ENCODE measurements around the gene HK1. TPM values are rescaled to one million over a fixed set of nuclear protein-coding genes. Genes with fewer than 3 reads are reported as not detected.
A peak's percentile ranks its signal among the peaks of the same experiment; 100 is the strongest.

Gene HK1
- total RNA-seq, 2 donors from 2014 or later = 150 to 158 TPM

DNA sequence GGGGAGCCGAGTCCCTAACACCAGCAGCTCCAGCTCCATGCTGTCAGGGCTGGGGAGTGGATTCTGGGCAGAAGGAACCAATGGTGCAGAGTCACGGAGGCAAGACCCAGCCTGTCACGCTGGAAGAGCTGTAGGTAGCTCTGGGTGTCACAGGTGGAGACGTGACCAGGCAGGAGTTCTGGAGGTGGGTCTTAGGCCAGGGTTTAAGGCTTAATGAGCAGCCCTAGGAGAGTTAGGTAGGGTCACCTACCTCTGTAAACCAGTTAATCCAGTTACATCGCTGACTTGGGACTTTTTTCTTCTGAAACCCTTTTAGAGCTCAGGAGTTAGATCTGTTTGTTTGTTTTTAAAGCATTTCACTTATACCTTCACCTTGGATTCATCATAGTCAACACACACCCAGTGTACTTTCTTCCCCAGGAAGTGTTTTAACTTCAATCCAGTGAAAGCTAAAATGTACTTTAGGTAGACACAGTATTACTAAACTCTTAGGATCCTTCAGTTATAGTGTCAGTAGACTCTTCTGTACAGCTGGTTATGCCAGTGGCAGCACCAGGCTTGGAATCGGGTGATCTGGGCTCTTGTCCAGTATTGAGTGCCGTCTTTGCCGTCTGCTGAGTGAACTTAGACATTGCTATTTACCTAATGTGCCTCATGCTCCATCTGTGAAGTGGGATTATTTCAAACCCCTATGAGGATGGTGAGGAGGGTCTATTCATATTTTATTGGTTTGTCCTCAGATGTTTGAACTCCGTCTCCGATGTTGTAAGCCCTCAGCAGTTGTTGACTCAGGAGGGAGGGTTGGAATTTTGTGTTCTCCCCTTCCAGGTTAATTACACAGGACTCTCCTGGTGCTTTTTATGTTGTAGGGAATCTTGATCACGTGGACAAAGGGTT, 107.4 kb downstream of the HK1 start:
- H3K27ac ChIP-seq = peak overlapping the region in 1 of 2 donors; percentile 27
- DNase-seq (ENCODE audit: low spot score) (no peak), ATAC-seq (ENCODE audit: insufficient number of reproducible peaks, low FRiP score, low read depth) (no peak)
- peaks cover 59% of the 10 kb centered on the region for H3K36me3 ChIP-seq
- no peaks in the 10 kb centered on the region for H3K9me3 ChIP-seq
- no peak overlapping the region for H3K4me3 ChIP-seq
- H3K4me1 ChIP-seq (ENCODE audit: control insufficient read depth in 1 of 2, low read depth in 2 of 2) = peaks cover 4 to 20% of the 10 kb centered on the region in 2 donors
- H3K27me3 ChIP-seq (replicated peaks; ENCODE audit: insufficient read depth) = no peaks in the 10 kb centered on the region
- TF ChIP-seq, protein P1, sequence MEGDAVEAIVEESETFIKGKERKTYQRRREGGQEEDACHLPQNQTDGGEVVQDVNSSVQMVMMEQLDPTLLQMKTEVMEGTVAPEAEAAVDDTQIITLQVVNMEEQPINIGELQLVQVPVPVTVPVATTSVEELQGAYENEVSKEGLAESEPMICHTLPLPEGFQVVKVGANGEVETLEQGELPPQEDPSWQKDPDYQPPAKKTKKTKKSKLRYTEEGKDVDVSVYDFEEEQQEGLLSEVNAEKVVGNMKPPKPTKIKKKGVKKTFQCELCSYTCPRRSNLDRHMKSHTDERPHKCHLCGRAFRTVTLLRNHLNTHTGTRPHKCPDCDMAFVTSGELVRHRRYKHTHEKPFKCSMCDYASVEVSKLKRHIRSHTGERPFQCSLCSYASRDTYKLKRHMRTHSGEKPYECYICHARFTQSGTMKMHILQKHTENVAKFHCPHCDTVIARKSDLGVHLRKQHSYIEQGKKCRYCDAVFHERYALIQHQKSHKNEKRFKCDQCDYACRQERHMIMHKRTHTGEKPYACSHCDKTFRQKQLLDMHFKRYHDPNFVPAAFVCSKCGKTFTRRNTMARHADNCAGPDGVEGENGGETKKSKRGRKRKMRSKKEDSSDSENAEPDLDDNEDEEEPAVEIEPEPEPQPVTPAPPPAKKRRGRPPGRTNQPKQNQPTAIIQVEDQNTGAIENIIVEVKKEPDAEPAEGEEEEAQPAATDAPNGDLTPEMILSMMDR (IDR thresholded peaks at IDR 0.05) = no peak

- ATAC-seq (ENCODE audit: insufficient number of reproducible peaks, low FRiP score, low read depth) = no peak
Observed at GRCh38 chr10:69387500-69387899, 109.2 kb downstream of the HK1 start.

GRCh38 chr10:69388488-69388887, 110.2 kb downstream of the HK1 start:
- peaks cover 44% of the 10 kb centered on the region for H3K36me3 ChIP-seq
- DNase-seq (ENCODE audit: low spot score) (no peak), ATAC-seq (ENCODE audit: insufficient number of reproducible peaks, low FRiP score, low read depth) (no peak)
- no peaks in the 10 kb centered on the region for H3K9me3 ChIP-seq
- peaks cover 8 to 29% of the 10 kb centered on the region in 2 donors for H3K4me1 ChIP-seq (ENCODE audit: control insufficient read depth in 1 of 2, low read depth in 2 of 2)
- no peak overlapping the region for H3K27ac ChIP-seq
- H3K27me3 ChIP-seq (replicated peaks; ENCODE audit: insufficient read depth) = no peaks in the 10 kb centered on the region
- H3K4me3 ChIP-seq = no peak overlapping the region
- TF ChIP-seq, protein P1 (IDR thresholded peaks at IDR 0.05) = no peak

More at GRCh38 chr10:69387500-69387899, 109.2 kb downstream of the HK1 start:
- Histone ChIP-seq H3K36me3 (peaks cover 52% of the 10 kb centered on the region), H3K27ac (no peak overlapping the region), H3K4me1 (ENCODE audit: control insufficient read depth in 1 of 2, low read depth in 2 of 2) (peaks cover 8 to 35% of the 10 kb centered on the region in 2 donors), H3K4me3 (no peak overlapping the region), H3K9me3 (no peaks in the 10 kb centered on the region), H3K27me3 (replicated peaks; ENCODE audit: insufficient read depth) (no peaks in the 10 kb centered on the region)
- DNase-seq (ENCODE audit: low spot score) = no peak
- TF ChIP-seq, protein P1 (IDR thresholded peaks at IDR 0.05) = no peak

DNA sequence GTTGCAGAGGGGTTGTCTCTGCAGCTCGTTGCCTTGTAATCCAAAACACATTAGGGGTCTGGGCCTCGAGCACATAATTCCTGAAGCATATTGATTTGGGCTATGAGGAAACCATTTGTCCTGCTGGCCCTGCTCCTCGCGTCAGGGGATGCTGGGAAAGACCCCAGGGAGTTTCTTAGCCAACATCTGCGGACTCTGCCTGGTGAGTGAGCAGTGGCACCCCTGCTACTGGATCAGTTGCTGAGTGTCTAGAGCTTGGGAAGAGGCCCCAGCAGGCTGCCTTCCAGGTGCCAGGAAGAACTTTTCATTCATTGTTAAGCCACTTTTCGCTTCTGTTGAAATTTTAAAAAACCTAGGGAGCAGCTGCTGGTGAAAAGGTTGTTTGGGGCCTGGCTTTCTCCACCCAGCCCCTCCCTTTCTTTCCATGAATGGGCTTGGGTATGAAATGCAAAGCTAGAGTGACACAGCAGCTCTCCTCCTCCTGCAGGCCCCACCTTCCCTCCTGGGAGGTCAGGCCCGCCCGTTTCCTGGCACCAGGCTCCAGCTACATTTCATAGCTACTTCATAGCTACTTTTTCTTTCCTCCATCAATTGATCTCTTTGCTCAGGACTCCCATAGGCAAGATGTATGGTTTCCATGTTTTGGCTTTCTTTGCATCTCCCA, 111.7 kb downstream of the HK1 start:
- Histone ChIP-seq H3K4me3 (no peak overlapping the region), H3K9me3 (no peaks in the 10 kb centered on the region), H3K36me3 (peaks cover 47% of the 10 kb centered on the region), H3K27me3 (replicated peaks; ENCODE audit: insufficient read depth) (no peaks in the 10 kb centered on the region), H3K4me1 (ENCODE audit: control insufficient read depth in 1 of 2, low read depth in 2 of 2) (peaks cover 8 to 26% of the 10 kb centered on the region in 2 donors), H3K27ac (peak overlapping the region; percentile 47 to 50)
- ATAC-seq (ENCODE audit: insufficient number of reproducible peaks, low FRiP score, low read depth) = peak; percentile 53
- TF ChIP-seq, protein P1 (IDR thresholded peaks at IDR 0.05) = no peak
- no peak for DNase-seq (ENCODE audit: low spot score)

DNA sequence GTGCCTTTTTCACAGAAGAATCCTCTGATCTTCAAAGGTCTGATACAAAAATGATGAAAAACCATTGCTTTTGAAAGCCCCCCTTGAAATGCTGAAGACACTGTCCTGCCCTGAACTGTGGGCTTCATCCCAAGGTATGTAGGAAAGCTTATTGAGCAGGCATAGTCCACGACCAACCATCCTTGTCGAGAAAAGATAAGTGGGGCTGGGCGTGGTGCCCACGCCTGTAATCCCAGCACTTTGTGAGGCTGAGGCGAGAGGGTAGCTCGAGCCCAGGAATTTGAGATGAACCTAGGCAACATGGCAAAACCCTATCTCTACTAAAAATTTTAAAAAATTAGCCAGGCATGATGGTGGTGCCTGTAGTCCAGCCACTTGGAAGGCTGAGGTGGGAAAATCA, 112.9 kb downstream of the HK1 start:
- no peak for DNase-seq (ENCODE audit: low spot score)
- TF ChIP-seq, protein P1 (IDR thresholded peaks at IDR 0.05) = no peak
- peaks cover 8 to 26% of the 10 kb centered on the region in 2 donors for H3K4me1 ChIP-seq (ENCODE audit: control insufficient read depth in 1 of 2, low read depth in 2 of 2)
- peak overlapping the region; percentile 36 to 37 for H3K27ac ChIP-seq
- H3K36me3 ChIP-seq = peaks cover 43% of the 10 kb centered on the region
- no peak overlapping the region for H3K4me3 ChIP-seq
- no peak for ATAC-seq (ENCODE audit: insufficient number of reproducible peaks, low FRiP score, low read depth)
- H3K27me3 ChIP-seq (replicated peaks; ENCODE audit: insufficient read depth) = no peaks in the 10 kb centered on the region
- no peaks in the 10 kb centered on the region for H3K9me3 ChIP-seq

Data from thoracic aorta (tissue), 2 donors.